GM12878 (cell line): ENCODE results near the gene MIEF1. TPM values are rescaled to one million over a fixed set of nuclear protein-coding genes. Genes with fewer than 3 reads are reported as not detected.

Source experiments
- BMI1 ChIP-seq: fragments of 450-650 bp; IDR thresholded peaks from 2 replicates; pipeline ENCODE4 v1.6.1; 2016; ENCODE audit warnings: mild to moderate bottlenecking, moderate library complexity, borderline replicate concordance
- BRCA1 ChIP-seq: IDR thresholded peaks from 2 replicates; pipeline ENCODE4 v1.6.1; 2011; ENCODE audit warnings: low read depth, low read length, improper control_type of control experiment
- CBX5 ChIP-seq: sonication (generic); IDR thresholded peaks from 2 replicates; pipeline ENCODE4 v1.6.1; 2016; ENCODE audit warnings: low read depth, moderate library complexity, mild to moderate bottlenecking, inconsistent platforms
- DPF2 ChIP-seq: fragments of 450-650 bp; IDR thresholded peaks from 2 replicates; pipeline ENCODE4 v1.6.1; 2017; ENCODE audit warnings: mild to moderate bottlenecking
- GABPA ChIP-seq: IDR thresholded peaks from 2 replicates; pipeline ENCODE4 v1.6.1; 2014; ENCODE audit warnings: antibody characterized with exemption, low read depth, mild to moderate bottlenecking, inconsistent platforms
- HSF1 ChIP-seq: fragments of 150-350 bp; IDR thresholded peaks from 2 replicates; pipeline ENCODE4 v1.6.1; 2014; ENCODE audit warnings: mild to moderate bottlenecking, low read depth, low read length
- NFYB ChIP-seq: IDR thresholded peaks from 2 replicates; pipeline ENCODE4 v1.6.1; 2011; ENCODE audit warnings: low read depth, mild to moderate bottlenecking, low read length, improper control_type of control experiment, moderate library complexity; ENCODE audit not compliant: insufficient read depth
- NR2C1 ChIP-seq: fragments of 450-650 bp; IDR thresholded peaks from 2 replicates; pipeline ENCODE4 v1.6.1; 2017; ENCODE audit warnings: antibody characterized with exemption, mild to moderate bottlenecking, moderate library complexity
- POLR2AphosphoS2 ChIP-seq: IDR thresholded peaks from 2 replicates; pipeline ENCODE4 v1.6.1; 2011; ENCODE audit warnings: low read depth, mild to moderate bottlenecking, low read length, improper control_type of control experiment, moderate library complexity
- RAD21 ChIP-seq: IDR thresholded peaks from 2 replicates; pipeline ENCODE4 v1.6.1; 2011; ENCODE audit warnings: mild to moderate bottlenecking, low read depth, low read length, moderate library complexity; ENCODE audit not compliant: insufficient read depth
- REST ChIP-seq: IDR thresholded peaks from 2 replicates; pipeline ENCODE4 v1.6.1; 2012; ENCODE audit warnings: mild to moderate bottlenecking, low read depth, low read length
- RUNX3 ChIP-seq: IDR thresholded peaks from 2 replicates; pipeline ENCODE4 v1.6.1; 2012; ENCODE audit warnings: low read length, inconsistent platforms
- SMAD1 ChIP-seq: fragments of 450-650 bp; IDR thresholded peaks from 2 replicates; pipeline ENCODE4 v1.6.1; 2018; ENCODE audit warnings: mild to moderate bottlenecking, low read depth; ENCODE audit not compliant: partially characterized antibody
- STAT1 ChIP-seq: fragments of 450-650 bp; conservative IDR thresholded peaks from 2 replicates; pipeline ENCODE4 v1.6.1; 2014; ENCODE audit warnings: antibody characterized with exemption, mild to moderate bottlenecking
- TAF1 ChIP-seq: IDR thresholded peaks from 2 replicates; pipeline ENCODE4 v1.6.1; 2011; ENCODE audit warnings: mild to moderate bottlenecking, low read depth, low read length, borderline replicate concordance
- USF1 ChIP-seq: IDR thresholded peaks from 2 replicates; pipeline ENCODE4 v1.6.1; 2011; ENCODE audit warnings: borderline replicate concordance, low read depth, mild to moderate bottlenecking, moderate library complexity, mixed read lengths, low read length; ENCODE audit not compliant: insufficient read depth; ENCODE audit errors: extremely low read length
- YBX1 ChIP-seq: fragments of 450-650 bp; IDR thresholded peaks from 2 replicates; pipeline ENCODE4 v1.6.1; 2016; ENCODE audit warnings: antibody characterized with exemption
- ZBED1 ChIP-seq: IDR thresholded peaks from 2 replicates; pipeline ENCODE4 v1.6.1; 2016; ENCODE audit warnings: borderline replicate concordance
- ZNF217 ChIP-seq: fragments of 450-650 bp; IDR thresholded peaks from 2 replicates; pipeline ENCODE4 v1.6.1; 2017; ENCODE audit warnings: antibody characterized with exemption, mild to moderate bottlenecking
- ZNF274 ChIP-seq: IDR thresholded peaks from one replicate; pipeline ENCODE4 v1.8.0; 2011; ENCODE audit not compliant: insufficient read length, insufficient read depth
- ZSCAN29 ChIP-seq: fragments of 450-650 bp; IDR thresholded peaks from 2 replicates; pipeline ENCODE4 v1.6.1; 2017; ENCODE audit warnings: mild to moderate bottlenecking, moderate library complexity
- polyA plus RNA-seq, 11 experiments: library from polyadenylated mRNA; depleted of rRNA in 4 of 11; unstranded in 6 of 11; stranded (reverse) in 5 of 11; fragments of >200 nt; fragmentation: Nextera tagmentation in 4 of 11; fragmentation: Illumina TruSeq in 1 of 11; extraction: Ambion mirVana in 4 of 11; extraction: Trizol in 1 of 11; gene quantifications; 1 replicate in 1 of 11; 2 replicates in 10 of 11; pipeline versions ENCODE4 v1.2.1 to v1.2.3, GENCODE V29; 2011 to 2016; ENCODE audit warnings: inconsistent platforms in 2 of 11, missing spikeins in 2 of 11, low read depth in 1 of 11
- total RNA-seq, 4 experiments: library from RNA; depleted of rRNA in 3 of 4; stranded (reverse); fragments of >200 nt in 3 of 4; fragmentation: Illumina TruSeq in 1 of 4; extraction: Trizol in 1 of 4; gene quantifications; 2 replicates each; pipeline versions ENCODE4 v1.2.1 to v1.2.3, GENCODE V29; 2013 to 2021
- TF ChIP-seq, protein P1 (sequence below): fragments of 450-650 bp; IDR thresholded peaks from 2 replicates; pipeline ENCODE4 v1.6.1; 2016; ENCODE audit warnings: mild to moderate bottlenecking, moderate library complexity, borderline replicate concordance

The MIEF1 gene
- total and polyA plus RNA-seq, 10 of the 15 experiments (the other 5 are each of a cell fraction or from before 2014, with no cell fraction given): 12.4 to 52.3 (median 29.3) TPM

GRCh38 chr22:39471381-39472141, 30.5 kb upstream of the MIEF1 start (continued):
- TF ChIP-seq USF1 (no peak), CBX5 (no peak), NR2C1 (no peak), YBX1 (no peak), BMI1 (no peak), NFYB (no peak), RAD21 (no peak), REST (no peak), STAT1 (no peak), BRCA1 (no peak), ZBED1 (no peak), GABPA (no peak), ZSCAN29 (no peak), TAF1 (no peak), HSF1 (no peak), POLR2AphosphoS2 (no peak), SMAD1 (no peak), ZNF217 (no peak), DPF2 (peak; percentile 67; the same call in 1 of the 2 replicates), RUNX3 (peak; percentile 88), ZNF274 (no peak)
- TF ChIP-seq, protein P1, sequence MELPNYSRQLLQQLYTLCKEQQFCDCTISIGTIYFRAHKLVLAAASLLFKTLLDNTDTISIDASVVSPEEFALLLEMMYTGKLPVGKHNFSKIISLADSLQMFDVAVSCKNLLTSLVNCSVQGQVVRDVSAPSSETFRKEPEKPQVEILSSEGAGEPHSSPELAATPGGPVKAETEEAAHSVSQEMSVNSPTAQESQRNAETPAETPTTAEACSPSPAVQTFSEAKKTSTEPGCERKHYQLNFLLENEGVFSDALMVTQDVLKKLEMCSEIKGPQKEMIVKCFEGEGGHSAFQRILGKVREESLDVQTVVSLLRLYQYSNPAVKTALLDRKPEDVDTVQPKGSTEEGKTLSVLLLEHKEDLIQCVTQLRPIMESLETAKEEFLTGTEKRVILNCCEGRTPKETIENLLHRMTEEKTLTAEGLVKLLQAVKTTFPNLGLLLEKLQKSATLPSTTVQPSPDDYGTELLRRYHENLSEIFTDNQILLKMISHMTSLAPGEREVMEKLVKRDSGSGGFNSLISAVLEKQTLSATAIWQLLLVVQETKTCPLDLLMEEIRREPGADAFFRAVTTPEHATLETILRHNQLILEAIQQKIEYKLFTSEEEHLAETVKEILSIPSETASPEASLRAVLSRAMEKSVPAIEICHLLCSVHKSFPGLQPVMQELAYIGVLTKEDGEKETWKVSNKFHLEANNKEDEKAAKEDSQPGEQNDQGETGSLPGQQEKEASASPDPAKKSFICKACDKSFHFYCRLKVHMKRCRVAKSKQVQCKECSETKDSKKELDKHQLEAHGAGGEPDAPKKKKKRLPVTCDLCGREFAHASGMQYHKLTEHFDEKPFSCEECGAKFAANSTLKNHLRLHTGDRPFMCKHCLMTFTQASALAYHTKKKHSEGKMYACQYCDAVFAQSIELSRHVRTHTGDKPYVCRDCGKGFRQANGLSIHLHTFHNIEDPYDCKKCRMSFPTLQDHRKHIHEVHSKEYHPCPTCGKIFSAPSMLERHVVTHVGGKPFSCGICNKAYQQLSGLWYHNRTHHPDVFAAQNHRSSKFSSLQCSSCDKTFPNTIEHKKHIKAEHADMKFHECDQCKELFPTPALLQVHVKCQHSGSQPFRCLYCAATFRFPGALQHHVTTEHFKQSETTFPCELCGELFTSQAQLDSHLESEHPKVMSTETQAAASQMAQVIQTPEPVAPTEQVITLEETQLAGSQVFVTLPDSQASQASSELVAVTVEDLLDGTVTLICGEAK: no peak
